GM19035 (cell line): Measurements from ENCODE around the gene SPAG17.

Experiments used
- ATAC-seq: cut with Tn5 transposase; IDR thresholded peaks from one replicate; pipeline ENCODE4 v1.9.1; 2021; ENCODE audit not compliant: unreplicated experiment

Gene SPAG17

GRCh38 chr1:118169016-118169415, 16.0 kb downstream of the SPAG17 start:
- no peak for ATAC-seq

- ATAC-seq, result no peak
These were observed 24.2 kb downstream of the SPAG17 start for GRCh38 chr1:118160806-118161205.

- no peak for ATAC-seq
These were observed 25.5 kb downstream of the SPAG17 start for GRCh38 chr1:118159569-118159968.

GRCh38 chr1:118158924-118159323, 26.1 kb downstream of the SPAG17 start:
- no peak for ATAC-seq

- no peak for ATAC-seq
These were observed 27.5 kb downstream of the SPAG17 start for GRCh38 chr1:118157506-118157905.

GRCh38 chr1:118155106-118155505, 29.9 kb downstream of the SPAG17 start:
- ATAC-seq, result no peak

- ATAC-seq, result peak; percentile 58
These were observed 30.8 kb downstream of the SPAG17 start for GRCh38 chr1:118154220-118154619.

- no peak for ATAC-seq
These were observed 33.6 kb downstream of the SPAG17 start for GRCh38 chr1:118151312-118151937.

- ATAC-seq, result no peak
These were observed 35.2 kb downstream of the SPAG17 start for GRCh38 chr1:118149799-118150198.

- no peak for ATAC-seq
These were observed 37.0 kb downstream of the SPAG17 start for GRCh38 chr1:118148034-118148433.

- ATAC-seq, result no peak
These were observed 37.5 kb downstream of the SPAG17 start for GRCh38 chr1:118147522-118147921.

GRCh38 chr1:118145721-118146120, 39.3 kb downstream of the SPAG17 start:
- ATAC-seq, result no peak

- ATAC-seq, result no peak
These were observed 40.3 kb downstream of the SPAG17 start for GRCh38 chr1:118144684-118145083.

- no peak for ATAC-seq
These were observed 41.2 kb downstream of the SPAG17 start for GRCh38 chr1:118143831-118144230.

- ATAC-seq, result no peak
These were observed 41.9 kb downstream of the SPAG17 start for GRCh38 chr1:118143121-118143520.

GRCh38 chr1:118142546-118142945, 42.5 kb downstream of the SPAG17 start:
- no peak for ATAC-seq

GRCh38 chr1:118137900-118138299, 47.1 kb downstream of the SPAG17 start:
- ATAC-seq, result no peak

GRCh38 chr1:118136187-118136941, 48.7 kb downstream of the SPAG17 start:
- peak; percentile 100 for ATAC-seq

- ATAC-seq, result no peak
These were observed 53.0 kb downstream of the SPAG17 start for GRCh38 chr1:118132000-118132399.

- no peak for ATAC-seq
These were observed 56.3 kb downstream of the SPAG17 start for GRCh38 chr1:118128761-118129160.

GRCh38 chr1:118124064-118124463, 61.0 kb downstream of the SPAG17 start:
- no peak for ATAC-seq

- no peak for ATAC-seq
These were observed 61.8 kb downstream of the SPAG17 start for GRCh38 chr1:118123116-118123839.
